ENCODE data around the gene PLS1. TPM values are rescaled to one million over a fixed set of nuclear protein-coding genes. Genes with fewer than 3 reads are reported as not detected.
"Not testable (repeated sequence)": the region's sequence is repeated elsewhere in the genome, so short reads cannot be mapped to it uniquely, and the experiment has no call there.

Gene PLS1
- total and polyA plus RNA-seq, 4 donors, result 9.3 to 45.4 (median 18.7) TPM

- 84 to 92% methylated on average over 4 of the region's 4 CpGs for WGBS, 2 donors
- no peaks in the 10 kb centered on the region for H3K9me3 ChIP-seq (ENCODE audit: control insufficient read depth in 4 of 4, insufficient read depth in 3 of 4, low read length in 3 of 4)
- H3K4me1 ChIP-seq (ENCODE audit: control insufficient read depth in 5 of 5, insufficient read depth in 5 of 5, low read length in 5 of 5), result peaks cover 0 to 1% (median 0%) of the 10 kb centered on the region in 5 donors
- ATAC-seq (ENCODE audit: insufficient read depth, low FRiP score) (no peak), DNase-seq (no peak)
- H3K27ac ChIP-seq (ENCODE audit: low read depth in 1 of 2, low read length in 1 of 2), result no peak overlapping the region
- TF ChIP-seq, protein P1, sequence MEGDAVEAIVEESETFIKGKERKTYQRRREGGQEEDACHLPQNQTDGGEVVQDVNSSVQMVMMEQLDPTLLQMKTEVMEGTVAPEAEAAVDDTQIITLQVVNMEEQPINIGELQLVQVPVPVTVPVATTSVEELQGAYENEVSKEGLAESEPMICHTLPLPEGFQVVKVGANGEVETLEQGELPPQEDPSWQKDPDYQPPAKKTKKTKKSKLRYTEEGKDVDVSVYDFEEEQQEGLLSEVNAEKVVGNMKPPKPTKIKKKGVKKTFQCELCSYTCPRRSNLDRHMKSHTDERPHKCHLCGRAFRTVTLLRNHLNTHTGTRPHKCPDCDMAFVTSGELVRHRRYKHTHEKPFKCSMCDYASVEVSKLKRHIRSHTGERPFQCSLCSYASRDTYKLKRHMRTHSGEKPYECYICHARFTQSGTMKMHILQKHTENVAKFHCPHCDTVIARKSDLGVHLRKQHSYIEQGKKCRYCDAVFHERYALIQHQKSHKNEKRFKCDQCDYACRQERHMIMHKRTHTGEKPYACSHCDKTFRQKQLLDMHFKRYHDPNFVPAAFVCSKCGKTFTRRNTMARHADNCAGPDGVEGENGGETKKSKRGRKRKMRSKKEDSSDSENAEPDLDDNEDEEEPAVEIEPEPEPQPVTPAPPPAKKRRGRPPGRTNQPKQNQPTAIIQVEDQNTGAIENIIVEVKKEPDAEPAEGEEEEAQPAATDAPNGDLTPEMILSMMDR (IDR thresholded peaks at IDR 0.05; ENCODE audit: control extremely low read depth, extremely low read depth), result no peak
- H3K36me3 ChIP-seq (ENCODE audit: control insufficient read depth in 4 of 4, insufficient read depth in 4 of 4, low read length in 4 of 4), result no peaks in the 10 kb centered on the region
- no peaks in the 10 kb centered on the region for H3K27me3 ChIP-seq (ENCODE audit: control insufficient read depth in 3 of 3, insufficient read depth in 3 of 3, low read length in 2 of 3)
- H3K9ac ChIP-seq (ENCODE audit: insufficient read depth in 1 of 2, low read length in 2 of 2), result no peak overlapping the region
- H3K4me3 ChIP-seq, result no peak overlapping the region
Observed at GRCh38 chr3:142601713-142602112, 5.5 kb downstream of the PLS1 start.

DNA sequence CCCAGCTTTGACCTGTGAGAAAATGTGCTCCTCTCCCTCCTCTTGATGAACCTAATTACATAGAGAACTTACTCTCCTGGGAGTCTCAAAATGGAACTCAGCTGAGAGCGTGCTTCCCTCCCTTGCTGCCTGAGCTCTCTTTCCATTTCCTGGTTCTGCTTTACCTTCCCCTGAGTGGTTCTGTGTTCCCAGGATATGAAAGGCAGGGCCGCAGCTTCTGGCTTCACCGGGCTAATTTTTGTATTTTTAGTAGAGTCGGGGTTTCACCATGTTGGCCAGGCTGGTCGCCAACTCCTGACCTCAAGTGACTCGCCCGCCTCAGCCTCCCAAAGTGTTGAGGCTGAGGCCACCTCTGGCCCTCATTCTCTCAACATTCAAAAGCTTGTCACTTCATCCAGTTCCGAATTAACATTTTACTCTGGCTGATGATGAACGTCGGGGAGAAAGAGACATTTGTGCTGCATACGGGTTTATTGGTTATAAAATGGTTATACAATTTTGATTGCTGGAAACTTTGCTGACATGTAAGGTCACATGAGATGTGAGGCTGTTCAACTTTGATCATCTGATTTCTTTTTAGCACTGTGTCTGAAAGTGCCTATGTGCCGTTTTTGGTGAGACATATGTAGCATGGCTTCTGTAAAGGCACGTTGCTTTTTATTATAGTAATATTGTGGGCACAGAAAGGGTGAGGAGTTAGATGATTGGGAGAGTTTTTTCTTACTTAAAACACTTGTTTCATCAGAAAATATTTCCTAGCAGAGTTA, 6.6 kb downstream of the PLS1 start:
- TF ChIP-seq, protein P1 (IDR thresholded peaks at IDR 0.05; ENCODE audit: control extremely low read depth, extremely low read depth), result no peak
- no peak for DNase-seq
- H3K9me3 ChIP-seq (ENCODE audit: control insufficient read depth in 4 of 4, insufficient read depth in 3 of 4, low read length in 3 of 4), result no peaks in the 10 kb centered on the region
- WGBS, 2 donors, result 92% methylated on average over 13 of the region's 13 CpGs
- no peaks in the 10 kb centered on the region for H3K27me3 ChIP-seq (ENCODE audit: control insufficient read depth in 3 of 3, insufficient read depth in 3 of 3, low read length in 2 of 3)
- no peaks in the 10 kb centered on the region for H3K4me1 ChIP-seq (ENCODE audit: control insufficient read depth in 5 of 5, insufficient read depth in 5 of 5, low read length in 5 of 5)
- no peak overlapping the region for H3K4me3 ChIP-seq
- no peaks in the 10 kb centered on the region for H3K36me3 ChIP-seq (ENCODE audit: control insufficient read depth in 4 of 4, insufficient read depth in 4 of 4, low read length in 4 of 4)
- no peak for ATAC-seq (ENCODE audit: insufficient read depth, low FRiP score)
- H3K9ac ChIP-seq (ENCODE audit: insufficient read depth in 1 of 2, low read length in 2 of 2), result no peak overlapping the region
- no peak overlapping the region for H3K27ac ChIP-seq (ENCODE audit: low read depth in 1 of 2, low read length in 1 of 2)

DNA sequence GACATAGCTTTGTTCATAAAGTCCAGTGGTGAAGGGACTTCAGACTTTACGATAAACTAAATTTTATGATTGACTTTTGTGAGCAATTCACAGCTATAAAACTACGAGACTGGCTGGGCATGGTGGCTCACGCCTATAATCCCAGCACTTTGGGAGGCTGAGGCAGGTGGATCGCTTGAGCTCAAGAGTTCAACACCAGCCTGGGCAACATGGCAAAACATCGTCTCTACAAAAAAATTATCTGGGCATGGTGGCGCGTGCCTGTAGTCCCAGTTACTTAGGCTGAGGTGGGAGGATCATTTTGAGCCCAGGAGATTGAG, 7.2 kb downstream of the PLS1 start:
- not testable (repeated sequence) for H3K27me3 ChIP-seq (ENCODE audit: control insufficient read depth in 3 of 3, insufficient read depth in 3 of 3, low read length in 2 of 3); ATAC-seq (ENCODE audit: insufficient read depth, low FRiP score); H3K9me3 ChIP-seq (ENCODE audit: control insufficient read depth in 4 of 4, insufficient read depth in 3 of 4, low read length in 3 of 4); H3K27ac ChIP-seq (ENCODE audit: low read depth in 1 of 2, low read length in 1 of 2); H3K4me3 ChIP-seq; H3K4me1 ChIP-seq (ENCODE audit: control insufficient read depth in 5 of 5, insufficient read depth in 5 of 5, low read length in 5 of 5); DNase-seq; H3K9ac ChIP-seq (ENCODE audit: insufficient read depth in 1 of 2, low read length in 2 of 2); H3K36me3 ChIP-seq (ENCODE audit: control insufficient read depth in 4 of 4, insufficient read depth in 4 of 4, low read length in 4 of 4)
- 90 to 91% methylated on average over 7 of the region's 7 CpGs for WGBS, 2 donors

DNA sequence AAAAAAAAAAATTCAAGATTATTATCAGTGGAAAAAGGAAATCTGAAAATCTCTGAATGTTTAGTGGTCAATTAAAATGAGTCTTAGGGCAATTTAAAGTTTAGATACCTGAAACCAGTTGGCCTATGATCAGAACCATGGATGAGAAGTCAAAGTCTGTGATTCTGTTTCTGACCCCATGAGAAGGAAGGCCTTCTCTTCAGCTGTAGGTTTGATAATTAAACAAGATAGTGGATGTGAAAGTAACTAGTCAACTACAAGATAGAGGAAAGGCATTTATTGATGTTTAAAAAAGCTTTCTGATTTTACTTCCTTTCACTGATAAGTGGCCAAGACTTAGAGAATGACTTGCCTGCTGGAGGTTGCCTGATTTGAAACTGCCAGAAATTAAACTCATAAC, 8.7 kb downstream of the PLS1 start:
- ATAC-seq (ENCODE audit: insufficient read depth, low FRiP score) (no peak), DNase-seq (no peak)
- TF ChIP-seq, protein P1 (IDR thresholded peaks at IDR 0.05; ENCODE audit: control extremely low read depth, extremely low read depth), result no peak
- Histone ChIP-seq H3K27me3 (ENCODE audit: control insufficient read depth in 3 of 3, insufficient read depth in 3 of 3, low read length in 2 of 3) (no peaks in the 10 kb centered on the region), H3K36me3 (ENCODE audit: control insufficient read depth in 4 of 4, insufficient read depth in 4 of 4, low read length in 4 of 4) (no peaks in the 10 kb centered on the region), H3K4me1 (ENCODE audit: control insufficient read depth in 5 of 5, insufficient read depth in 5 of 5, low read length in 5 of 5) (no peaks in the 10 kb centered on the region), H3K9ac (ENCODE audit: insufficient read depth in 1 of 2, low read length in 2 of 2) (no peak overlapping the region), H3K27ac (ENCODE audit: low read depth in 1 of 2, low read length in 1 of 2) (no peak overlapping the region), H3K9me3 (ENCODE audit: control insufficient read depth in 4 of 4, insufficient read depth in 3 of 4, low read length in 3 of 4) (no peaks in the 10 kb centered on the region), H3K4me3 (no peak overlapping the region)
